ENCODE measurements around the gene GPR62. TPM values are rescaled to one million over a fixed set of nuclear protein-coding genes. Genes with fewer than 3 reads are reported as not detected.
A peak's percentile ranks its signal among the peaks of the same experiment; 100 is the strongest.

The GPR62 gene
- total and polyA plus RNA-seq, 2 of the 8 experiments (the other 6 are each of a cell fraction or from before 2014, with no cell fraction given): 0.22 to 0.29 TPM

DNA sequence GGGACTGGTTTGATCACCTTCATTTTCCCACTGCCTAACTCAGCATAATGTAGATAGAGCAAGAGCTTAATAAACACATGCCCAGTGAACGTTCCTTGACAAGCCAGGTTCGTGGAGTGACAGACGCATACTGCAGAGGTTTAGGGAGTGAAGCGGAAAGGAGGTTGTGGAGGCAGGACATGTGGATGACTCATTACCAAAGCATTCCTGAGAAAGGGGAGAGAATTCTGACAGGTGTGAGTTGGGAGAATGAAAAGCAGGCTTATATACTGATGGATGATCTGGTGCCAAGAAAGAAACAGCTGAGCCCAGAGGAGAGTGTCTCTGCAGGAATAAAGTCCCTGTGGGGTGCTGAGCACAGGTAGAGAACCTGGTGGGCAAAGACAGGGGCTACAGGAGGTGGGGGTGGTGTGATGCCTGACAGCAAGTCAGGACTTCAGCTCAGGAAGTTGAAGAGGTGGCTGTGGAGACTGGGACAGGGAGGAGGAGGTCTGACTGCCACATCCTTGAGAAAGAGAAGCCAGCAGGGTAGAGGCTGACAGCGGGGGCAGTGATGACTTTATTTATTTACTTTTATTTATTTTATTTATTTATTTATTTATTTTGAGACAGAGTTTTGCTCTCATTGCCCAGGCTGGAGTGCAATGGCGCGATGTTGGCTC lies 42.9 kb downstream of the GPR62 start:
- Histone ChIP-seq H4K8ac (ENCODE audit: extremely low read depth, insufficient read depth, low read length) (no peak overlapping the region), H2AK5ac (ENCODE audit: low read depth, low read length) (no peak overlapping the region), H3K23ac (ENCODE audit: insufficient read length) (no peak overlapping the region), H3K79me2 (ENCODE audit: control insufficient read depth in 1 of 2, insufficient read depth in 2 of 2, low read length in 2 of 2) (peaks cover 0 to 17% of the 10 kb centered on the region in 2 experiments; a peak in 3 of 4 replicates), H2BK5ac (ENCODE audit: low read depth, low read length) (no peak overlapping the region), H3K9ac (replicated peaks in 1 of 4; ENCODE audit: extremely low read depth in 1 of 4, low read depth in 3 of 4, low read length in 3 of 4) (no peak overlapping the region), H2BK15ac (ENCODE audit: low read length) (no peak overlapping the region), H4K20me1 (replicated peaks in 1 of 2; ENCODE audit: control insufficient read depth in 1 of 2, insufficient read depth in 2 of 2, low read length in 2 of 2) (peaks cover 0 to 3% of the 10 kb centered on the region in 2 experiments), H3K14ac (ENCODE audit: insufficient read length) (no peak overlapping the region), H3K18ac (ENCODE audit: extremely low read depth, low read length) (no peak overlapping the region), H2AFZ (ENCODE audit: low read length) (no peak overlapping the region), H2BK20ac (ENCODE audit: low read length) (no peak overlapping the region), H3K36me3 (ENCODE audit: control insufficient read depth in 2 of 4, insufficient read depth in 4 of 4, low read length in 3 of 4) (peaks cover 12 to 22% (median 16%) of the 10 kb centered on the region in 4 experiments), H2BK12ac (ENCODE audit: low read depth, low read length) (no peak overlapping the region), H3K27ac (ENCODE audit: low read depth, low read length) (no peak overlapping the region), H4K91ac (replicated peaks; ENCODE audit: insufficient read length, low read length) (no peak overlapping the region), H3K4me1 (replicated peaks in 1 of 4; ENCODE audit: control insufficient read depth in 3 of 4, insufficient read depth in 4 of 4, low read length in 3 of 4) (peaks cover 8 to 26% (median 16%) of the 10 kb centered on the region in 4 experiments), H3K4me2 (ENCODE audit: insufficient read depth in 1 of 2, low read depth in 2 of 2, low read length in 2 of 2) (peak overlapping the region; percentile 5 to 14; a peak in 2 of 4 replicates), H3K27me3 (replicated peaks in 1 of 4; ENCODE audit: control insufficient read depth in 3 of 4, extremely low read depth in 1 of 4, insufficient read depth in 3 of 4, low read length in 3 of 4) (no peaks in the 10 kb centered on the region; a peak in 1 of 7 replicates), H3K9me3 (ENCODE audit: insufficient read depth in 2 of 2, low read depth in 1 of 2, low read length in 1 of 2) (no peaks in the 10 kb centered on the region), H4K5ac (ENCODE audit: insufficient read length, low read depth, low read length) (no peak overlapping the region), H3K23me2 (ENCODE audit: low read depth, low read length) (peaks cover 5% of the 10 kb centered on the region; the same call in 1 of the 2 replicates), H3K79me1 (ENCODE audit: low read depth, low read length) (peaks cover 4% of the 10 kb centered on the region), H3K56ac (replicated peaks; ENCODE audit: insufficient read length, low read depth, low read length) (no peak overlapping the region), H2BK120ac (replicated peaks; ENCODE audit: low read depth, low read length) (no peak overlapping the region), H3K4ac (replicated peaks; ENCODE audit: insufficient read length, low read depth, low read length) (no peak overlapping the region), H3K4me3 (ENCODE audit: extremely low read depth in 1 of 4, insufficient read depth in 2 of 4, low read depth in 3 of 4, low read length in 4 of 4) (no peak overlapping the region)
- ChIA-PET POLR2A (ENCODE audit: partially characterized antibody) (interaction anchor here (0.7 to 1.5 kb wide), 7 partner anchors 14 to 165 kb away, joined by 3 to 8 read pairs (median 3); partner anchors contain the start of gene ACY1), CTCF (ENCODE audit: partially characterized antibody) (interaction anchor here (0.7 to 2.6 kb wide), 11 partner anchors 14 to 380 kb away, joined by 3 to 13 read pairs (median 3); partner anchors contain the start of gene DUSP7)
- 68% methylated on average over 7 of the region's 7 CpGs; no CpG with 5 or more reads in 1 of the 2 experiments for WGBS, 2 experiments (ENCODE audit: extremely low coverage in 1 of 2, insufficient coverage in 1 of 2, insufficient read length in 1 of 2, insufficient replicate concordance in 2 of 2, low coverage in 1 of 2, low lambda C conversion rate in 2 of 2, missing lambda C conversion rate in 1 of 2)
- DNase-seq (ENCODE audit: low read depth in 1 of 2, low spot score in 2 of 2) (no peak), FAIRE-seq (no peak)
- TF ChIP-seq JUN (IDR thresholded peaks at IDR 0.05; ENCODE audit: low read depth, low read length) (peak; percentile 52), GABPA (IDR thresholded peaks at IDR 0.05; ENCODE audit: borderline replicate concordance, insufficient read depth, low read length) (no peak), HDAC2 (IDR thresholded peaks at IDR 0.05; ENCODE audit: borderline replicate concordance in 1 of 2, low read depth in 2 of 2, low read length in 2 of 2) (peak in 1 of 2 experiments; percentile 25; a peak in 1 of 4 replicates), JUND (IDR thresholded peaks at IDR 0.05; ENCODE audit: low read length) (peak; percentile 94), POLR2A (IDR thresholded peaks at IDR 0.05; ENCODE audit: control extremely low read depth in 1 of 2, low read depth in 2 of 2, low read length in 2 of 2) (no peak), TAF7 (optimal IDR thresholded peaks at IDR 0.05; ENCODE audit: borderline replicate concordance, low read depth, low read length) (no peak), SIN3A (conservative IDR thresholded peaks at IDR 0.05 in 1 of 2, IDR thresholded peaks at IDR 0.05 in 1 of 2; ENCODE audit: low read depth in 1 of 2, low read length in 2 of 2) (peak in 1 of 2 experiments; percentile 87; a peak in 2 of 4 replicates)

Measured in H1 (cell line).